Upper lobe of left lung (tissue), 4 donors: ENCODE data around the gene UPK3BL2.
"Not testable (repeated sequence)": the region's sequence is repeated elsewhere in the genome, so short reads cannot be mapped to it uniquely, and the experiment has no call there.

ENCODE experiments used
- EP300 ChIP-seq, 4 donors: sonication (generic); formaldehyde crosslinking; IDR thresholded peaks; one replicate each; pipeline ENCODE4 v1.5.1; 2017; ENCODE audit warnings: antibody characterized with exemption in 4 of 4, control low read depth in 2 of 4
- TF ChIP-seq, protein P1 (sequence below), 6 experiments: fragments of 450-650 bp in 4 of 6; fragments of 200-600 bp in 2 of 6; sonication (generic) in 2 of 6; IDR thresholded peaks; one replicate each; pipeline ENCODE4 v1.5.1; 2016 to 2019; ENCODE audit warnings: antibody characterized with exemption in 6 of 6

DNA sequence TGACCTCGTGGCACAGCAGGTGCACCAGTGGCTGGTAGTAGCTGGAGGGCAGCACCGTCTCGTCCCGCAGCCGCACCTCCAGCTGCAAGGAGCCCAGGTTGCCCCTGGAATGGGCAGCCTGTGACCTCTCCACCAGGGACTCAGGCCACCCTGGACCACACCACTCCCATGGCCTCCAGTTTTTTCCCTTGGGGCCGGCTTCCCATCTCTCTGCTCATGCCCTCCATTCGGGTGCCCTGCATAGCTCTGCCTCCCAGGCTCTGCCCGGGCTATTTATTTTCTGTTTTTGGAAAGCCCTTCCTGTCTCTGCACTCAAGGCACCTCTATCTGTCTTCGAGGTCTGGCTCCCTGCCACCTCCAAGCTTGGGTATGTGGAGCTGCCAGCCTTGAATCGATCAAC is 46.6 kb downstream of the UPK3BL2 start:
- TF ChIP-seq, protein P1, sequence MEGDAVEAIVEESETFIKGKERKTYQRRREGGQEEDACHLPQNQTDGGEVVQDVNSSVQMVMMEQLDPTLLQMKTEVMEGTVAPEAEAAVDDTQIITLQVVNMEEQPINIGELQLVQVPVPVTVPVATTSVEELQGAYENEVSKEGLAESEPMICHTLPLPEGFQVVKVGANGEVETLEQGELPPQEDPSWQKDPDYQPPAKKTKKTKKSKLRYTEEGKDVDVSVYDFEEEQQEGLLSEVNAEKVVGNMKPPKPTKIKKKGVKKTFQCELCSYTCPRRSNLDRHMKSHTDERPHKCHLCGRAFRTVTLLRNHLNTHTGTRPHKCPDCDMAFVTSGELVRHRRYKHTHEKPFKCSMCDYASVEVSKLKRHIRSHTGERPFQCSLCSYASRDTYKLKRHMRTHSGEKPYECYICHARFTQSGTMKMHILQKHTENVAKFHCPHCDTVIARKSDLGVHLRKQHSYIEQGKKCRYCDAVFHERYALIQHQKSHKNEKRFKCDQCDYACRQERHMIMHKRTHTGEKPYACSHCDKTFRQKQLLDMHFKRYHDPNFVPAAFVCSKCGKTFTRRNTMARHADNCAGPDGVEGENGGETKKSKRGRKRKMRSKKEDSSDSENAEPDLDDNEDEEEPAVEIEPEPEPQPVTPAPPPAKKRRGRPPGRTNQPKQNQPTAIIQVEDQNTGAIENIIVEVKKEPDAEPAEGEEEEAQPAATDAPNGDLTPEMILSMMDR (IDR thresholded peaks at IDR 0.05), result not testable (repeated sequence)
- not testable (repeated sequence) for TF ChIP-seq EP300 (IDR thresholded peaks at IDR 0.05)
